Stimulated activated naive CD8-positive, alpha-beta T cell treated with anti-CD3 and anti-CD28 coated beads, Interleukin-15, Interleukin-2, amounts not matched to agents 100 U/mL and 50 U/mL, for 24 hours (primary cell): ENCODE data around the gene CDC14A.

Experiments used
- ATAC-seq: fragments of 150-1000 bp; cut with Tn5 transposase; one replicate; pipeline ENCODE4 v1.10.0; 2021
- DNase-seq: peaks from one replicate; pipeline ENCODE4 v3.0.0; 2021

Gene CDC14A

DNA sequence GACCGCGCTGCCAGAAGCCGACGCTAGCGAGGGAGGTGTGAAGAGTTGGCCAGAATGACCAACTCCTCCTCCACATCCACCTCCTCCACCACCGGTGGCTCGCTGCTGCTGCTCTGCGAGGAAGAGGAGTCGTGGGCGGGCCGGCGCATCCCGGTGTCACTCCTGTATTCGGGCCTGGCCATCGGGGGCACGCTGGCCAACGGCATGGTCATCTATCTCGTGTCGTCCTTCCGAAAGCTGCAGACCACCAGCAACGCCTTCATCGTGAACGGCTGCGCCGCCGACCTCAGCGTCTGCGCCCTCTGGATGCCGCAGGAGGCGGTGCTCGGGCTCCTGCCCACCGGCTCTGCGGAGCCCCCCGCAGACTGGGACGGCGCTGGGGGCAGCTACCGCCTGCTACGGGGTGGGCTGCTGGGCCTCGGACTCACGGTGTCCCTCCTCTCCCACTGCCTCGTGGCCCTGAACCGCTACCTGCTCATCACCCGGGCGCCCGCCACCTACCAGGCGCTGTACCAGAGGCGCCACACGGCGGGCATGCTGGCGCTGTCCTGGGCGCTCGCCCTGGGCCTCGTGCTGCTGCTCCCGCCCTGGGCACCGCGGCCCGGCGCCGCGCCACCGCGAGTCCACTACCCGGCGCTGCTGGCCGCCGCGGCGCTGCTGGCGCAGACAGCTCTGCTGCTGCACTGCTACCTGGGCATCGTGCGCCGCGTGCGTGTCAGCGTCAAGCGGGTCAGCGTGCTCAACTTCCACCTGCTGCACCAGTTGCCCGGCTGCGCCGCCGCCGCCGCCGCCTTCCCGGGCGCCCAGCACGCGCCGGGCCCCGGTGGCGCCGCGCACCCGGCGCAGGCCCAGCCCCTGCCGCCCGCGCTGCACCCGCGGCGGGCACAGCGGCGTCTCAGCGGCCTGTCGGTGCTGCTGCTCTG, 186.9 kb downstream of the CDC14A start:
- ATAC-seq (peak; percentile 60), DNase-seq (peak; percentile 37)

DNA sequence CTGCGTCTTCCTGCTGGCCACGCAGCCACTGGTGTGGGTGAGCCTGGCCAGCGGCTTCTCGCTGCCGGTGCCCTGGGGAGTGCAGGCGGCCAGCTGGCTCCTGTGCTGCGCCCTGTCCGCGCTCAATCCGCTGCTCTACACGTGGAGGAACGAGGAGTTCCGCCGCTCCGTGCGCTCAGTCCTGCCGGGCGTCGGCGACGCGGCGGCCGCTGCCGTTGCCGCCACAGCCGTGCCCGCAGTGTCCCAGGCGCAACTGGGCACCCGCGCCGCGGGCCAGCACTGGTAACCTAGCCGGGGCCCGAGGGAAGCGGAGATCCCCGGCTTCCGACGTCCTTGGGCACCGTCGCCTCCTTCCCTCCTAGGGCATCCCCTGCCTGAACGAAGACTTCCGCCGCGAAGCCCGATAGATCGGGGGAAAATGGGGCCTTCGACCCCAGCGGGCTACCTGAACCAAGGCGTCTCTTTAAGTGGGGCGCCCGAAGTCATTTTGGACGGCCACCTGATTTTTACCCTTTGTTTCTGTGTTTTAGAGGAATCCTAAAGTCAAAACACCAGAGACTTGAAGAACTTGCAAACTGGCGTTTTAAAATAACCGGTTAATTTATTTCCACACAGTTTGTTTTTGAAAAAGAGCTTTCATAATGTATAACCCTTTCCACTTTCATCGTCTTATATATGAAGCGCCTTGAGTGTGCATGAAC, 187.7 kb downstream of the CDC14A start:
- DNase-seq = peak; percentile 29
- ATAC-seq = peak; percentile 50

DNA sequence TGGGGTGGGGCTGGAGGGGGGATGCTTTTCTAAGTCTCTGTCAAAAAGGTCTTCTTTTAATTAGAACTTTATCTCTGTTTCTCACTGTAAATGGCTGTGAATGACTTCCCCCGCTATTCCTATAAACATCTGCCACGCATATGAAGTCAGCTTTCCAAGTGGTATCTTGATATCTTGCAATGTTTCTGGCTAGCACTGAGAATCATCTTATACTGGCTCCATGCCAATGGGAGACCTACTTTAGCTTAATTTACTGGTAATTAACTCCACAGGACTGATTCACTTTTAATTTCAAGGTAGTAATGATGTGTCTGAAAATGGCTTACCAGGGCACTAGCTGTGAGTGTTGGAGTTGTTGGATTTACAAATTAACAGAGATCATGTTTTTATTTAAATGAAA, 190.0 kb downstream of the CDC14A start:
- ATAC-seq = no peak
- no peak for DNase-seq

- ATAC-seq (peak; percentile 62), DNase-seq (peak; percentile 33)
These were observed 191.3 kb downstream of the CDC14A start for GRCh38 chr1:100543640-100544039.

- no peak for DNase-seq
- ATAC-seq = no peak
These were observed 192.5 kb downstream of the CDC14A start for GRCh38 chr1:100544791-100545190.

GRCh38 chr1:100545855-100546254, 193.5 kb downstream of the CDC14A start:
- no peak for ATAC-seq
- no peak for DNase-seq

DNA sequence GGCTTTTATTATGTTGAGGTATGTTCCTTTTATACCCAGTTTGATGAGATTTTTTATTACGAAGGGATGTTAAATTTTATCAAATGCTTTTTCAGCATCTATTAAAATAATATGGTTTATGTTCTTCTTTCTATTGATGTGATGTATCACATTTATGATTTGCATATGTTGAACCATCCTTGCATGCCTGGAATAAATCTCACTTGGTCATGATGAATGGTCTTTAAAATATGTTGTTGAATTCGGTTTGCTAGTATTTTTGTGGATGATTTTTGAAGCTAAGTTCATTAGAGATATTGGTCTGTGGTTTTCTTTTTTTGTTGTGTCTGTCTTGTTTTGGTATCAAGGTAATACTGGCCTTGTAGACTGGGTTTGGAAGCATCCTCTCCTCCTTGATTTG, 199.7 kb downstream of the CDC14A start:
- DNase-seq (no peak), ATAC-seq (no peak)

DNA sequence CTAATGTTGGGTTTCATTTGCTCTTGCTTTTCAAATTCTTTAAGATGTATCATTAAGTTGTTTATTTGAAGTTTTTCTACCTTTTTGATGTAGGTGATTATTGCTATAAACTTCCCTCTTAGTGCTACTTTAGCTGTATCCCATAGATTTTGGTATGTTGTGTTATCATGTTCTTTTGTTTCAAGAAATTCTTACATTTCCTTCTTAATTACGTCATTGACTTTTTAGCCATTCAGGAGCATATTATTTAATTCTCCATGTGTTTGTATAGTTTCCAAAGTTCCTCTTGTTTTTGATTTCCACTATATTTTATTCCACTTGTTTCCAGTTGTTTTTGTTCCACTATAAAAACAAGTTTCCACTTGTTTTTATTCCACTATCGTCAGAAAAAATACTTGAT, 200.6 kb downstream of the CDC14A start:
- DNase-seq (no peak), ATAC-seq (no peak)

DNA sequence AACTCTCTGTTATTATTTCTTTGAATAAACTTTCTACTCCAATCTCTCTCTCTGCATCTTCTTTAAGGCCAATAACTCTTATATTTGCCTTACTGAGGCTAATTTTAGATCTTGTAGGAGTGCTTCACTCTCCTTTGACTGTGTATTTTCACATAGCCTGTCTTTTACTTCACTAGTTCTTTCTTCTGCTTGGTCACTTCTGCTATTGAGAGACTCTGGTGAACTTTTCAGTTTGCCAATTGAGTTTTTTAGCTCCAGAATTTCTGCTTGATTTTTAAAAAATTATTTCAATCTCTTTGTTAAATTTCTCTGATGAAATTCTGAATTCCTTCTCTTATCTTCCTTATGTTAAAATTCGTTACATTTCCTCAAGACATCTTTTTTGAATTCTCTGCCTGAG, 203.9 kb downstream of the CDC14A start:
- ATAC-seq = no peak
- no peak for DNase-seq

- DNase-seq = no peak
- ATAC-seq = no peak
These were observed 204.8 kb downstream of the CDC14A start for GRCh38 chr1:100556925-100557605.

DNA sequence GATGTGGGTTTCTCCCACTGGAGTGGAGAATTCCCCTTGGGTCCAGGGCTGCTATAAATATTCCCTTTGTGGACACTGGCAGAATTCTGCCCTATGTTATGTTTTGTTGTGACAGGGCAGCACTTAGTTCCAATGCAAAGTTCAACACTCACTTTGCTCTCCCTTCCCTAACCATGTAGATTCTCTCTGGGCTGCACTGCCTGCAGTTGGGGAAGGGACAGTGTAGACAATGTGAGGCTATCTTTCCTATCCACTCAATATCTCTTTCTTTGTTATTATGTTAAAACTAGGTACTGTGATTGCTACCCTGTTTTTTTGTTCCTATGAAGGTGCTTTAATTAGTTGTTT, 205.3 kb downstream of the CDC14A start:
- ATAC-seq (no peak), DNase-seq (no peak)

GRCh38 chr1:100565533-100565932, 213.2 kb downstream of the CDC14A start:
- DNase-seq = no peak
- no peak for ATAC-seq

- ATAC-seq = no peak
- DNase-seq = no peak
These were observed 213.8 kb downstream of the CDC14A start for GRCh38 chr1:100565937-100566699.

DNA sequence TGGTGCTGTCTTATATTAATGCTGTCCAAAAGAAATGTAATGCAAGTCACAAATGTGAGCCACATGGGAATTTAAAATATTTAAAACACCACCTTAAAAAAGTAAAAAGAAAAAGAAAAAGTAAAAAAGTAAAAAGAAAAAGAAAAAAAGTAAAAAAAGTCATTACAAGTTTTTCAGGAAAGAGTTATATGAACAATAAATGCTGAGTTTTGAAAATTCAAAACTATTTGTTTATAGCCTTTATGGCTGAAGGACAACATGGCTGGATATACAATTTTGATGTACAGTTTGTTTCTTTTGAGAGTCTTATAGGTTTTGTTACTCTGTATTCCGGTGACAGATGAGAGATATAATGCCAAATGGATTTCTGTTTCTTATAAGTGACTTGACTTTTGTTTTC, 214.8 kb downstream of the CDC14A start:
- ATAC-seq (no peak), DNase-seq (no peak)
